Stimulated activated CD8-positive, alpha-beta memory T cell treated with anti-CD3 and anti-CD28 coated beads, Interleukin-15, amount 100 ng/mL, for 24 hours (primary cell): ENCODE measurements around the gene ETV3.

Source experiments
- DNase-seq: peaks from one replicate; pipeline ENCODE4 v3.0.0-alpha.2; 2020; ENCODE audit warnings: low read depth

Gene ETV3

DNA sequence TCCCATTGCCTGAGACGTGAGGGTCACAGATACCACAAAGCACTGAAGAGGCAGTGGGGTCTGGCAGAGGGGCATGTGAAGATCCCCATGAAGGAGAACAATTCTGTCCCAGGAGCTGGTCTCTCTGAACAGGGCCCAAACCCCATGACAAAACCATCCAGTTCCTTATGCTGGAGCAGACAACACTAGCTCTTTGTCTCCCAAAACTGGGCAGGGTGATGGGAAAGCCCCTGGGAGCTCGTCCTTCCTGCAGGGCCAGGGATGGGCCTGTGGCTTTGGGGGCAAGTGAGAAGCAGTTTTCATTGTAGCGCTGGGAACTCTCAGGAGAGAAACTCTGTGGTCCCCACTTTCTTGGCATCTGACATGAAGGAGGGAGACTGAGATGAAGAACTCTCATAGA lies 47.4 kb downstream of the ETV3 start:
- DNase-seq = no peak

DNA sequence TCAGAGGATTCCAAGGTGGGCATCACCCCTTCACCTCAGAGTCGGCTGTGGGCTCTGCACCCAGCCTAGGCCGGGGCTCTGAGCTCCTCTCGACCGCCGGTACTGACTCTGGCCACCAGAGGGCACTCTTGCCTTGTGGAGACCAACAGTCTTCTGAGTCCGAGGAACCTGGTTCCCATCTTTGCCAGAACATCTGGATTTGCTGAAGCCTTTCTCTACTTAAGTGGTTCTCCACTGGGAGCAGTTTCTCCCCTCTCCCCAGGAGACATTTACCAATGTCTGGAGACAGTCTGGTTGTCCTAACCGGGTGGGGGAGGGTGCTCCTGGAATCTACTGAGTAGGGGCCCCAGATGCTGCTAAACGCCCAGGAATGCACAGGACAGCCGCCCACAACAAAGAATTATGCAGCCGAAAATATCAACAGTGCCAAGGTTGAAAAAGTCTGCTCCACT lies 48.0 kb downstream of the ETV3 start:
- DNase-seq = peak; percentile 85

DNA sequence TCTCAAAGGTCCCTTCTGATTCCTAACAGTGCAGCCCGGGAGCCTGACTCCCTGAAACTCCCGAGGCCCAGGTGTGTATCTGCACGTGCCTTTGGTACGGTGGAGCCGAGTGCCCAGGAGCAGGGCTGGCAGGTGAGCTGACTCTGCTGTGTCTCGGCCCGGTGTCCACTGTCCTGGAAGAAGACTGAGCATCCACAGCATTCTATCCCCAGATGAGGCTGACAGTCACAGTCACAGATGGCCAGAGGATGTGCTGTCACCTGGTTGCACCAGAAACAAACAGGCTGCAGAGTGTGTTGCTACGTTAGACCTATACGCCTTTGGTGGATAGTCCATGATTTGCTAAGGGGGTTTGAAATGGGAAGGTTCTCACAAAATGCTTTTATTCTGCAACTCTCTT lies 48.4 kb downstream of the ETV3 start:
- DNase-seq = no peak

DNA sequence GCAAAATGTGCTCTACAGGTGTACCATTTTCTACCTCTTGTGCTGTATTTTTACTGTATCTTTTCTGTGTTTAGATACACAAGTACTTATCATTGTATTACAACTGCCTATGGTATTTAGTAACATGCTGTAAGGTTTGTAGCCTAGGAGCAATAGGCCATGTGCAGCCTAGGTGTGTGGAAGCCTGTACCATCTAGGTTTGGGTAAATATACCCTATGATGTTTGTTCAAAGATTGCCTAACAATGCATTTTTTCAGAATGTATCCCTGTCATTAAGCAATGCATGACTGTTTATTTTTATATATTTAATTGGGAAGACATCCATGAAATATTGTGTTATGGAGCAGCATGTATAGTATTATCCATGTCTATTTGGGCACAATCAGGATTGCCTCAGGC lies 49.6 kb downstream of the ETV3 start:
- no peak for DNase-seq

DNA sequence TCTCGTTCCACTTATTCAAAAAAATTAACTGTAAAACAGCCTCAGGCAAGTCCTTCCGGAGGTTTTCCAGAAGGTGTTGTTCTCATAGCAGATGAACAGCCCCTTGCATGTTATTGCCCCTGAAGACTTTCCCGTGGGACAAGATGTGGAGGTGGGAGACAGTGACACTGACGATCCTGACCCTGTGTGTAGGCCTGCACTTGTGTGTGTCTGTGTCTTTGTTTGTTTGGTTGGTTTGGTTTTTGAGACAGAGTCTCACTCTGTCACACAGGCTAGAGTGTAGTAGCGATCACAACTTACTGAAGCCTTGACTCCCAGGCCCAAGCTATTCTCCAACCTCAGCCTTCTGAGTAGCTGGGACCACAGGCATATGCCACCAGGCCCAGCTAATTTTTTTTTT lies 51.2 kb downstream of the ETV3 start:
- no peak for DNase-seq

DNA sequence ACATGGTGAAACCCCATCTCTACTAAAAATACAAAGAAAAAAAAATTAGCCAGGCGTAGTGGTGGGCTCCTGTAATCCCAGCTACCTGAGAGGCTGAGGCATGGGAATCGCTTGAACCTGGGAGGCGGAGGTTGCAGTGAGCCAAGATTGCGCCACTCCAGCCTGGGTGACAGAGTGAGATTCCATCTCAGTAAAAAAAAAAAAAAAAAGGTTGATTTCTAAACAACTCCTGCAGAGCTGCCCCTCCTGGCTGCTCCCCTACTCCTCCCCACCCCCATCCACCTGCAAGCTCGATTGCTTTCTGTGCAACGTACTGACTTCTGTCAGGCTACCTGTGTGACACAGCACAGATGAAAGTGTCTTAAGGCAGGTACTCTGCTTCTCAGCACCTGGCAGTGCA lies 51.9 kb downstream of the ETV3 start:
- no peak for DNase-seq

DNA sequence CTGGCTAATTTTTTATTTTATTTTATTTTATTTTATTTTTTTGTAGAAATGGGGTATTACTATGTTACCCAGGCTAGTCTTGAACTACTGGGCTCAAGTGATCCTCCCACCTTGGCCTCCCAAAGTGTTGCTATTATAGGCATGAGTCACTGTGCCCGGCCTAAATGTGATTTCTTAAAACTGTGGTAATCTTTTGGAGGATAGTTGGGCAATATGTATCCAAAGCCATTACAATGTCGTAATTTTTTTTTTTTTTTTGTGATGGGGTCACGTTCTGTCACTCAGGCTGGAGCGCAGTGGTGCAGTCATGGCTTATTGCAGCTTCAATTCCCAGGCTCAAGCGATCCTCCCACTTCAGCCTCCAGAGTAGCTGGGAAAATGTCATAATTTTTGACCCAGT lies 52.8 kb downstream of the ETV3 start:
- DNase-seq = no peak

DNA sequence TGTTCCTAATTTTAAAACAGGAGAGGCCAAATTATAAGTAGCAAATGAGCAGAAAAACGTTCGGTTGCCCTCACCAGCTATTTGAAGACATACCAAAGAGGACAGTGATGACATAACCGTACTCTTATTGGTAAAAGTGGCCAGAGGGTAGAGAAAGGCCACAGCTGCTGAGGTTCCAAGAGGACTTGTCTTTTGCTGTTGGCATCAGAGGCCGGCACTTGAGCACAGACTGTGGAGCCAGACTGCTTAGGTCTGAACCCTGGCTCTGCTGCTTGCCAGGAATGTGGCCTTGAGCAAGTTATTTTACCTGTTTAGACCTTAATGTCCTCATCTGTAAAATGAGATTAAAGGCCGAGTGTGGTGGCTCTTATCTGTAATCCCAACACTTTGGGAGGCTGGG lies 53.5 kb downstream of the ETV3 start:
- no peak for DNase-seq

DNA sequence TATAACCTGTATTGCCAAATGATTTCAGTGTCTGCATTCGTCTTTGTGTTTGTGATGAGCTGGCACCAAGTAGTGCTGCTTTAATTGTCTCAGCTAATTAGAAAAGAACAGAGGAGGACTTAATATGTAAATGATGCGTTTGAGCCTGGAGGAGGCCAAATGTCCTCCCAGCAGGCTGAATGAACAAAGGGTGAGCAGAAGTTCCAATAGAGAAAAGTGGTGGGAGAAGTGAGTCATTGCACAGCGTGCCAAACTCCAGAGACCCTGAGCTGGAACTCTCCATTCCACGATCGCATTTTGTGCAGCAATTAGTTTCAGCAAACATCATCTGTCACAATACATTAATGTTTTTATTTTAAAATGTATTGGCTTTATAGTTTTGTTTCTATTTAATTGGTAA lies 56.5 kb downstream of the ETV3 start:
- no peak for DNase-seq

DNA sequence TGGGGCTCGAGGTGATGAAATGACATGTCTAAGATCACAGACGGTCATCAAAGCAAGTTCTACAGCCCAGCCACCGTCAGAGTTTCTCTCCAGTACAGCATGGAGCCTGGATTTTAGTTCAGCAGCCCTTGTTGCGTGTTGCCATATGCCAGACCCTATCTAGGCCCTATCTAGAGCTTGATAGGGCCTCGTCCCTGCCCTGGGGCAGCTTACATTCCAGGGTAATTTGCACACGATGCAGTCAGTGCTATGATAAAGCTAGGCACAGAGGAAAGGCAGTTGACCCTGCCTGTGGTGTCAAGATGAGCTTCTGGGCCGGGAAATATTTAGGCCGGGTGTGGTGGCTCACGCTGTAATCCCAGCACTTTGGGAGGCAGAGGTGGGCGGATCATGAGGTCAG lies 57.5 kb downstream of the ETV3 start:
- DNase-seq = no peak

DNA sequence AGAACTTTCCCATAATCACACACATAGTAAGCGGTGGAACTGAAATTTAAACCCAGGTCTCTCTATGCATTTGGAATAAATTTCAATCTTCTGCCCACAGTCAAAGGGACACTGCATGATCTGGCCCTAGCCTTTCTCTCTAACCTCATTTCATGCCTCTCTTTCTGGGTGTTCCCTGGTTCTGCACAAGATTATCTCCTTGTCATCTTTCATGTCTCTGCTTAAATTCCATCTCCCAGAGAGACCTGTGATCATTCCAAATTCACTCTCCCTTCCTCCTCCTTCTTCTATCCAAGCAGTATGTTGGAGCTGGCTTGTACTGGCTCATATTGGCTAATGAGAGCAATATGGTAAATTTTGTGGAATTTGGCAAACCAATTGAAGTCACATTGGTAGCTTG lies 60.8 kb downstream of the ETV3 start:
- DNase-seq = no peak

DNA sequence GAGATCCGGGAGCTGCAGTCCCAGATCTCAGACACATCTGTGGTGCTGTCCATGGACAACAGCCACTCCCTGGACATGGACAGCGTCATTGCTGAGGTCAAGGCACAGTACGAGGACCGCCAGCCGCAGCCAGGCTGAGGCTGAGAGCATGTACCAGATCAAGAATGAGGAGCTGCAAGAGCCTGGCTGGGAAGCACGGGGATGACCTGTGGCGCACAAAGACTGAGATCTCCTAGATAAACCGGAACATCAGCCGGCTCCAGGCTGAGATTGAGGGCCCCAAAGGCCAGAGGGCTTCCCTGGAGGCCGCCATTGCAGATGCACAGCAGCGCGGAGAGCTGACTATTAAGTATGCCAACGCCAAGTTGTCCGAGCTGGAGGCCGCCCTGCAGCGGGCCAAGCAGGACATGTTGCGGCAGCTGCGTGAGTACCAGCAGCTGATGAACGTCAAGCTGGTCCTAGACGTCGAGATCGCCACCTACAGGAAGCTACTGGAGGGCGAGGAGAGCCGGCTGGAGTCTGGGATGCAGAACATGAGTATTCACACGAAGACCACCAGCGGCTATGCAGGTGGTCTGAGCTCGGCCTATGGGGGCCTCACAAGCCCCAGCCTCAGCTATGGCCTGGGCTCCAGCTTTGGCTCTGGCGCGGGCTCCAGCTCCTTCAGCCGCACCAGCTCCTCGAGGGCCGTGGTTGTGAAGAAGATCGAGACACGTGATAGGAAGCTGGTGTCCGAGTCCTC lies 64.1 kb downstream of the ETV3 start:
- no peak for DNase-seq
